ENCODE data around the gene WDR82. TPM values are rescaled to one million over a fixed set of nuclear protein-coding genes. Genes with fewer than 3 reads are reported as not detected.

Gene WDR82
- total and polyA plus RNA-seq, 10 of the 15 experiments (the other 5 are each of a cell fraction or from before 2014, with no cell fraction given) = 10.1 to 82.4 (median 48.7) TPM

DNA sequence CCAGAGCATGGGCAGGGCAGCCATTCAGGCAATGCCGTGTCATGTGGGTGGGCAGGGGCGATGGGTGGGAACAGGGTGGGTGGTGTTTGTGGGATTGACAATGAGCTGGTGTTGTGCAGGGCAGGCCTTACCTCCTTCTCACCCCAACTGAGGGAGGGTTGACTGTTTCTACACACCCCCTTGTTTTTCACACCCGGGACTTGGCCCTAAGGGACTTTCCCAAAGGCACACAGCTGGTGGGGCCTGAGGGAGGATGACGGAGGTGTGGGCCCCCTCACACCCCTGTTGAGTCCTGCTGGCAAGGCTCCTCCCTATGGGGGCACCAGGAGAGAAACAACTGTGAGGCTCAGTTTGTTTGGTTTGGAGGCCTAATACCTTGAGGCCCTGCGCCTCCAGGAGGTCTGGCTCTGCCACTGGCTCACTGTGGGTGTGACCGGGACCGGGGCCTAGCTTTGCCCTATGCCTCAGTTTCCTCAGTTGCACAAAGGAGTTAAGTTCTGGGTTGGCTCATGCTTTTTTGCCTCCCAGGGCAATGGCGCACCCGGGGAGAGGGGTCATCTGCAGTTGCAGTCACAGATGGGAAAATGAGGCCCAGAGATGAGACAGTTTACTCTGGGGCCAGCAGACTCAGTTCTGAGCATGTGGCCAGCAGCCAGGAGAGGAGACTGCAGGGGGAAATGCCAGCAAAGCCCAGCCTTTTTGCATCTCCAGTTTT is 32.6 kb upstream of the WDR82 start (continued):
- TF ChIP-seq, protein P1, sequence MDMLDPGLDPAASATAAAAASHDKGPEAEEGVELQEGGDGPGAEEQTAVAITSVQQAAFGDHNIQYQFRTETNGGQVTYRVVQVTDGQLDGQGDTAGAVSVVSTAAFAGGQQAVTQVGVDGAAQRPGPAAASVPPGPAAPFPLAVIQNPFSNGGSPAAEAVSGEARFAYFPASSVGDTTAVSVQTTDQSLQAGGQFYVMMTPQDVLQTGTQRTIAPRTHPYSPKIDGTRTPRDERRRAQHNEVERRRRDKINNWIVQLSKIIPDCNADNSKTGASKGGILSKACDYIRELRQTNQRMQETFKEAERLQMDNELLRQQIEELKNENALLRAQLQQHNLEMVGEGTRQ (IDR thresholded peaks at IDR 0.05; ENCODE audit: borderline replicate concordance, low read depth, low read length) = no peak
- TF ChIP-seq NR2C2 (IDR thresholded peaks at IDR 0.05; ENCODE audit: borderline replicate concordance, control insufficient read depth, insufficient read length, low read depth) (no peak), FOXK2 (IDR thresholded peaks at IDR 0.05) (no peak), TCF3 (IDR thresholded peaks at IDR 0.05; ENCODE audit: borderline replicate concordance, insufficient read depth, low read depth, low read length) (peak; percentile 85; the same call in 1 of the 2 replicates), IKZF1 (conservative IDR thresholded peaks at IDR 0.05) (peak; percentile 92), GABPA (IDR thresholded peaks at IDR 0.05; ENCODE audit: low read depth) (no peak), BHLHE40 (IDR thresholded peaks at IDR 0.05; ENCODE audit: borderline replicate concordance in 1 of 2, low read depth in 2 of 2, low read length in 1 of 2) (peak; percentile 47 to 76; a peak in 3 of 4 replicates), TARDBP (IDR thresholded peaks at IDR 0.05; ENCODE audit: borderline replicate concordance) (no peak), MTA3 (IDR thresholded peaks at IDR 0.05; ENCODE audit: borderline replicate concordance, low read length) (no peak), CREM (IDR thresholded peaks at IDR 0.05; ENCODE audit: low read depth) (peak; percentile 75), FOXM1 (IDR thresholded peaks at IDR 0.05; ENCODE audit: low read depth, low read length) (no peak), HCFC1 (IDR thresholded peaks at IDR 0.05; ENCODE audit: low read length) (no peak), NFIC (IDR thresholded peaks at IDR 0.05; ENCODE audit: low read depth, low read length) (no peak)
- TF ChIP-seq, protein P2, sequence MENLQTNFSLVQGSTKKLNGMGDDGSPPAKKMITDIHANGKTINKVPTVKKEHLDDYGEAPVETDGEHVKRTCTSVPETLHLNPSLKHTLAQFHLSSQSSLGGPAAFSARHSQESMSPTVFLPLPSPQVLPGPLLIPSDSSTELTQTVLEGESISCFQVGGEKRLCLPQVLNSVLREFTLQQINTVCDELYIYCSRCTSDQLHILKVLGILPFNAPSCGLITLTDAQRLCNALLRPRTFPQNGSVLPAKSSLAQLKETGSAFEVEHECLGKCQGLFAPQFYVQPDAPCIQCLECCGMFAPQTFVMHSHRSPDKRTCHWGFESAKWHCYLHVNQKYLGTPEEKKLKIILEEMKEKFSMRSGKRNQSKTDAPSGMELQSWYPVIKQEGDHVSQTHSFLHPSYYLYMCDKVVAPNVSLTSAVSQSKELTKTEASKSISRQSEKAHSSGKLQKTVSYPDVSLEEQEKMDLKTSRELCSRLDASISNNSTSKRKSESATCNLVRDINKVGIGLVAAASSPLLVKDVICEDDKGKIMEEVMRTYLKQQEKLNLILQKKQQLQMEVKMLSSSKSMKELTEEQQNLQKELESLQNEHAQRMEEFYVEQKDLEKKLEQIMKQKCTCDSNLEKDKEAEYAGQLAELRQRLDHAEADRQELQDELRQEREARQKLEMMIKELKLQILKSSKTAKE (IDR thresholded peaks at IDR 0.05; ENCODE audit: low read depth, poor library complexity, severe bottlenecking) = peak; percentile 23
- TF ChIP-seq, protein P3, sequence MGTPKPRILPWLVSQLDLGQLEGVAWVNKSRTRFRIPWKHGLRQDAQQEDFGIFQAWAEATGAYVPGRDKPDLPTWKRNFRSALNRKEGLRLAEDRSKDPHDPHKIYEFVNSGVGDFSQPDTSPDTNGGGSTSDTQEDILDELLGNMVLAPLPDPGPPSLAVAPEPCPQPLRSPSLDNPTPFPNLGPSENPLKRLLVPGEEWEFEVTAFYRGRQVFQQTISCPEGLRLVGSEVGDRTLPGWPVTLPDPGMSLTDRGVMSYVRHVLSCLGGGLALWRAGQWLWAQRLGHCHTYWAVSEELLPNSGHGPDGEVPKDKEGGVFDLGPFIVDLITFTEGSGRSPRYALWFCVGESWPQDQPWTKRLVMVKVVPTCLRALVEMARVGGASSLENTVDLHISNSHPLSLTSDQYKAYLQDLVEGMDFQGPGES (IDR thresholded peaks at IDR 0.05) = no peak
- TF ChIP-seq, protein P4, sequence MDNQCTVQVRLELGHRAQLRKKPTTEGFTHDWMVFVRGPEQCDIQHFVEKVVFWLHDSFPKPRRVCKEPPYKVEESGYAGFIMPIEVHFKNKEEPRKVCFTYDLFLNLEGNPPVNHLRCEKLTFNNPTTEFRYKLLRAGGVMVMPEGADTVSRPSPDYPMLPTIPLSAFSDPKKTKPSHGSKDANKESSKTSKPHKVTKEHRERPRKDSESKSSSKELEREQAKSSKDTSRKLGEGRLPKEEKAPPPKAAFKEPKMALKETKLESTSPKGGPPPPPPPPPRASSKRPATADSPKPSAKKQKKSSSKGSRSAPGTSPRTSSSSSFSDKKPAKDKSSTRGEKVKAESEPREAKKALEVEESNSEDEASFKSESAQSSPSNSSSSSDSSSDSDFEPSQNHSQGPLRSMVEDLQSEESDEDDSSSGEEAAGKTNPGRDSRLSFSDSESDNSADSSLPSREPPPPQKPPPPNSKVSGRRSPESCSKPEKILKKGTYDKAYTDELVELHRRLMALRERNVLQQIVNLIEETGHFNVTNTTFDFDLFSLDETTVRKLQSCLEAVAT (IDR thresholded peaks at IDR 0.05) = peak; percentile 56; the same call in 1 of the 2 replicates
- TF ChIP-seq, protein P5, sequence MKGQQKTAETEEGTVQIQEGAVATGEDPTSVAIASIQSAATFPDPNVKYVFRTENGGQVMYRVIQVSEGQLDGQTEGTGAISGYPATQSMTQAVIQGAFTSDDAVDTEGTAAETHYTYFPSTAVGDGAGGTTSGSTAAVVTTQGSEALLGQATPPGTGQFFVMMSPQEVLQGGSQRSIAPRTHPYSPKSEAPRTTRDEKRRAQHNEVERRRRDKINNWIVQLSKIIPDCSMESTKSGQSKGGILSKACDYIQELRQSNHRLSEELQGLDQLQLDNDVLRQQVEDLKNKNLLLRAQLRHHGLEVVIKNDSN (IDR thresholded peaks at IDR 0.05; ENCODE audit: borderline replicate concordance, extremely low read length, insufficient read depth, low read depth, low read length) = no peak
- TF ChIP-seq, protein P6, sequence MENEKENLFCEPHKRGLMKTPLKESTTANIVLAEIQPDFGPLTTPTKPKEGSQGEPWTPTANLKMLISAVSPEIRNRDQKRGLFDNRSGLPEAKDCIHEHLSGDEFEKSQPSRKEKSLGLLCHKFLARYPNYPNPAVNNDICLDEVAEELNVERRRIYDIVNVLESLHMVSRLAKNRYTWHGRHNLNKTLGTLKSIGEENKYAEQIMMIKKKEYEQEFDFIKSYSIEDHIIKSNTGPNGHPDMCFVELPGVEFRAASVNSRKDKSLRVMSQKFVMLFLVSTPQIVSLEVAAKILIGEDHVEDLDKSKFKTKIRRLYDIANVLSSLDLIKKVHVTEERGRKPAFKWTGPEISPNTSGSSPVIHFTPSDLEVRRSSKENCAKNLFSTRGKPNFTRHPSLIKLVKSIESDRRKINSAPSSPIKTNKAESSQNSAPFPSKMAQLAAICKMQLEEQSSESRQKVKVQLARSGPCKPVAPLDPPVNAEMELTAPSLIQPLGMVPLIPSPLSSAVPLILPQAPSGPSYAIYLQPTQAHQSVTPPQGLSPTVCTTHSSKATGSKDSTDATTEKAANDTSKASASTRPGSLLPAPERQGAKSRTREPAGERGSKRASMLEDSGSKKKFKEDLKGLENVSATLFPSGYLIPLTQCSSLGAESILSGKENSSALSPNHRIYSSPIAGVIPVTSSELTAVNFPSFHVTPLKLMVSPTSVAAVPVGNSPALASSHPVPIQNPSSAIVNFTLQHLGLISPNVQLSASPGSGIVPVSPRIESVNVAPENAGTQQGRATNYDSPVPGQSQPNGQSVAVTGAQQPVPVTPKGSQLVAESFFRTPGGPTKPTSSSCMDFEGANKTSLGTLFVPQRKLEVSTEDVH (IDR thresholded peaks at IDR 0.05; ENCODE audit: low read depth, partially characterized antibody) = no peak
- TF ChIP-seq, protein P7, sequence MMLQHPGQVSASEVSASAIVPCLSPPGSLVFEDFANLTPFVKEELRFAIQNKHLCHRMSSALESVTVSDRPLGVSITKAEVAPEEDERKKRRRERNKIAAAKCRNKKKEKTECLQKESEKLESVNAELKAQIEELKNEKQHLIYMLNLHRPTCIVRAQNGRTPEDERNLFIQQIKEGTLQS (IDR thresholded peaks at IDR 0.05; ENCODE audit: borderline replicate concordance, extremely low read depth, low read depth, low read length) = no peak
